NB4 (cell line): Measurements from ENCODE around the gene HOXB3.

Experiments used
- DNase-seq: peaks from one replicate; pipeline ENCODE4 v3.0.0; 2010; ENCODE audit warnings: low read depth
- H3K4me3 ChIP-seq: one replicate; pipeline ENCODE4 v1.5.1; 2011; ENCODE audit warnings: mild to moderate bottlenecking, low read depth, low read length, moderate library complexity
- MYC ChIP-seq: IDR thresholded peaks from 2 replicates; pipeline ENCODE4 v1.6.1; 2011; ENCODE audit warnings: low read depth, low read length
- POLR2A ChIP-seq: IDR thresholded peaks from 2 replicates; pipeline ENCODE4 v1.6.1; 2011; ENCODE audit warnings: mild to moderate bottlenecking; ENCODE audit not compliant: insufficient read length; ENCODE audit errors: extremely low read depth
- TF ChIP-seq, protein P1 (sequence below): IDR thresholded peaks from 2 replicates; pipeline ENCODE4 v1.6.1; 2011; ENCODE audit warnings: low read depth, low read length
- TF ChIP-seq, protein P2 (sequence below): IDR thresholded peaks from one replicate; pipeline ENCODE4 v1.5.1; 2012; ENCODE audit warnings: low read depth, low read length

Gene HOXB3

DNA sequence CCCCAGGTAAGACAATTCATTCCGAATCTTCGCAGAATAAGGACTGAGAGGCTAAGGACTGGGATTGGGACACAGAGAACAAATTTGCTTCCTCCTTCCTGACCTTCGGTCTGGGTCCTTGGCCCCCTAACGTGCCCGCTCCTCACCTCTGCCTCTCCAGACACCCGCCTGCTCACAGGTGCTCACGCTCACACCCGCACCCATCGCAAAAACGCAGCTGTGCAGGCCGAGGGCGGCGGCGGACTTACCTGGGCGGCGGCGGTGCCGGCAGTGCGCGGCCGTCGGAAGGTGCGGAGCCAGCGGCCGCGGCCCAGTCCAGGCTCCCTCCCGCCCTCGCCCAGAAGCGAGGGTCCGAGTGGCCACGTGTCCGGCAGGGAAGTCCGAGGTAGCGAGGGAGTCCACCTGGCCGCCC lies 43.2 kb upstream of the HOXB3 start:
- H3K4me3 ChIP-seq = no peak overlapping the region
- no peak for DNase-seq
- TF ChIP-seq, protein P1, sequence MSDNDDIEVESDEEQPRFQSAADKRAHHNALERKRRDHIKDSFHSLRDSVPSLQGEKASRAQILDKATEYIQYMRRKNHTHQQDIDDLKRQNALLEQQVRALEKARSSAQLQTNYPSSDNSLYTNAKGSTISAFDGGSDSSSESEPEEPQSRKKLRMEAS = no peak
- TF ChIP-seq POLR2A (no peak), MYC (no peak)
- TF ChIP-seq, protein P2, sequence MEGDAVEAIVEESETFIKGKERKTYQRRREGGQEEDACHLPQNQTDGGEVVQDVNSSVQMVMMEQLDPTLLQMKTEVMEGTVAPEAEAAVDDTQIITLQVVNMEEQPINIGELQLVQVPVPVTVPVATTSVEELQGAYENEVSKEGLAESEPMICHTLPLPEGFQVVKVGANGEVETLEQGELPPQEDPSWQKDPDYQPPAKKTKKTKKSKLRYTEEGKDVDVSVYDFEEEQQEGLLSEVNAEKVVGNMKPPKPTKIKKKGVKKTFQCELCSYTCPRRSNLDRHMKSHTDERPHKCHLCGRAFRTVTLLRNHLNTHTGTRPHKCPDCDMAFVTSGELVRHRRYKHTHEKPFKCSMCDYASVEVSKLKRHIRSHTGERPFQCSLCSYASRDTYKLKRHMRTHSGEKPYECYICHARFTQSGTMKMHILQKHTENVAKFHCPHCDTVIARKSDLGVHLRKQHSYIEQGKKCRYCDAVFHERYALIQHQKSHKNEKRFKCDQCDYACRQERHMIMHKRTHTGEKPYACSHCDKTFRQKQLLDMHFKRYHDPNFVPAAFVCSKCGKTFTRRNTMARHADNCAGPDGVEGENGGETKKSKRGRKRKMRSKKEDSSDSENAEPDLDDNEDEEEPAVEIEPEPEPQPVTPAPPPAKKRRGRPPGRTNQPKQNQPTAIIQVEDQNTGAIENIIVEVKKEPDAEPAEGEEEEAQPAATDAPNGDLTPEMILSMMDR = no peak

GRCh38 chr17:48632579-48633265 lies 42.7 kb upstream of the HOXB3 start:
- no peak for TF ChIP-seq MYC
- TF ChIP-seq, protein P2 = no peak
- TF ChIP-seq, protein P1 = no peak
- no peak overlapping the region for H3K4me3 ChIP-seq
- DNase-seq = no peak

- no peak for DNase-seq
- TF ChIP-seq MYC (no peak), POLR2A (no peak)
- TF ChIP-seq, protein P1 = no peak
- TF ChIP-seq, protein P2 = no peak
- H3K4me3 ChIP-seq = no peak overlapping the region
Measured at GRCh38 chr17:48631693-48632578, 41.9 kb upstream of the HOXB3 start.

GRCh38 chr17:48630925-48631692 lies 41.1 kb upstream of the HOXB3 start:
- TF ChIP-seq, protein P1 = no peak
- TF ChIP-seq POLR2A (no peak), MYC (no peak)
- TF ChIP-seq, protein P2 = no peak
- H3K4me3 ChIP-seq = no peak overlapping the region
- DNase-seq = no peak

GRCh38 chr17:48630009-48630924 lies 40.2 kb upstream of the HOXB3 start:
- DNase-seq = no peak

More at GRCh38 chr17:48630009-48630924, 40.2 kb upstream of the HOXB3 start:
- H3K4me3 ChIP-seq = no peak overlapping the region
- TF ChIP-seq, protein P1 = peak; percentile 48; the same call in 1 of the 2 replicates
- no peak for TF ChIP-seq MYC
- TF ChIP-seq, protein P2 = no peak
- TF ChIP-seq POLR2A = no peak
